ENCODE data around the gene SLC38A11. TPM values are rescaled to one million over a fixed set of nuclear protein-coding genes. Genes with fewer than 3 reads are reported as not detected.

The SLC38A11 gene
- total RNA-seq, 1 experiment from 2014 or later: not detected

DNA sequence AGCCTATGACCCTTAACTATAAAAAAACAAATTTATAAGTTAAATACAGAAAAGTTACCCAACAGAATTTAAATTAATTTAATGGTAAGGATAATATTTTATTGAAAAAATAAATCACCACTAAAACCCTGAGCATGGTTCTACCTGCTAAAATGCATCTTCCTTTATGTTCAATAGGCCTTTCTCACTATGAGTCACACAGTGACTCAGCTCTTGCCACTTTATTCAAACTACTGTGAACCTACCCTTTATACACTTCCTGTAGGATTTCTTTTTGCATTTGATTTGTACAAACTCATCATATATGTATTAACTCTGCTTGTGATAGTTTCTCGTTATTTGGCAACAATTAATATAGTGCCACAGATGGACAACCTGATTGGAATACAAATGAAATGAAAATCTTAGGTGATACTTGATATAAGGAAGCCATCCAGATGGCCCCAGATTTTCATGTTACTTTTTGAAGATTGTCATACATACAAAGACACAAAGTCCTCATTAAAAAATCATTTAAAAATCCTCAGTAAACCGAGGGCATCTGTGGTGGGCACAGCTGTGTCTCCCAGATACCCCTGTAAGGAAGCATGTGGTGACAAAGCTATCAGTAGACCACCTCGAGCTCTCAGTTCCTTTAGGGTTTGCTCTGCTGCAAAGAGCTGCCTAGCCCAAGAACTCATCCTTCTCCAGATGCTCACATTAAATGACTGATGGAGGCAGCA is 58.5 kb downstream of the SLC38A11 start (continued):
- TF ChIP-seq, protein P1, sequence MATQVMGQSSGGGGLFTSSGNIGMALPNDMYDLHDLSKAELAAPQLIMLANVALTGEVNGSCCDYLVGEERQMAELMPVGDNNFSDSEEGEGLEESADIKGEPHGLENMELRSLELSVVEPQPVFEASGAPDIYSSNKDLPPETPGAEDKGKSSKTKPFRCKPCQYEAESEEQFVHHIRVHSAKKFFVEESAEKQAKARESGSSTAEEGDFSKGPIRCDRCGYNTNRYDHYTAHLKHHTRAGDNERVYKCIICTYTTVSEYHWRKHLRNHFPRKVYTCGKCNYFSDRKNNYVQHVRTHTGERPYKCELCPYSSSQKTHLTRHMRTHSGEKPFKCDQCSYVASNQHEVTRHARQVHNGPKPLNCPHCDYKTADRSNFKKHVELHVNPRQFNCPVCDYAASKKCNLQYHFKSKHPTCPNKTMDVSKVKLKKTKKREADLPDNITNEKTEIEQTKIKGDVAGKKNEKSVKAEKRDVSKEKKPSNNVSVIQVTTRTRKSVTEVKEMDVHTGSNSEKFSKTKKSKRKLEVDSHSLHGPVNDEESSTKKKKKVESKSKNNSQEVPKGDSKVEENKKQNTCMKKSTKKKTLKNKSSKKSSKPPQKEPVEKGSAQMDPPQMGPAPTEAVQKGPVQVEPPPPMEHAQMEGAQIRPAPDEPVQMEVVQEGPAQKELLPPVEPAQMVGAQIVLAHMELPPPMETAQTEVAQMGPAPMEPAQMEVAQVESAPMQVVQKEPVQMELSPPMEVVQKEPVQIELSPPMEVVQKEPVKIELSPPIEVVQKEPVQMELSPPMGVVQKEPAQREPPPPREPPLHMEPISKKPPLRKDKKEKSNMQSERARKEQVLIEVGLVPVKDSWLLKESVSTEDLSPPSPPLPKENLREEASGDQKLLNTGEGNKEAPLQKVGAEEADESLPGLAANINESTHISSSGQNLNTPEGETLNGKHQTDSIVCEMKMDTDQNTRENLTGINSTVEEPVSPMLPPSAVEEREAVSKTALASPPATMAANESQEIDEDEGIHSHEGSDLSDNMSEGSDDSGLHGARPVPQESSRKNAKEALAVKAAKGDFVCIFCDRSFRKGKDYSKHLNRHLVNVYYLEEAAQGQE (IDR thresholded peaks at IDR 0.05; ENCODE audit: low read depth): no peak
- TF ChIP-seq, protein P2, sequence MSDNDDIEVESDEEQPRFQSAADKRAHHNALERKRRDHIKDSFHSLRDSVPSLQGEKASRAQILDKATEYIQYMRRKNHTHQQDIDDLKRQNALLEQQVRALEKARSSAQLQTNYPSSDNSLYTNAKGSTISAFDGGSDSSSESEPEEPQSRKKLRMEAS (IDR thresholded peaks at IDR 0.05): no peak
- TF ChIP-seq CBX3 (IDR thresholded peaks at IDR 0.05; ENCODE audit: low read depth): peak; percentile 70
- TF ChIP-seq POLR2AphosphoS5 (IDR thresholded peaks at IDR 0.05; ENCODE audit: low read depth, low read length): no peak
- TF ChIP-seq ZNF274 (IDR thresholded peaks at IDR 0.05; ENCODE audit: low read depth, low read length): no peak
- no peak for TF ChIP-seq ZFX (IDR thresholded peaks at IDR 0.05)
- no peak for TF ChIP-seq YY1 (IDR thresholded peaks at IDR 0.05; ENCODE audit: extremely low read depth, insufficient replicate concordance, low read depth, low read length)
- no peak for TF ChIP-seq CEBPB (IDR thresholded peaks at IDR 0.05; ENCODE audit: low read depth)
- no peak for TF ChIP-seq ELF1 (IDR thresholded peaks at IDR 0.05; ENCODE audit: borderline replicate concordance, low read depth)
- TF ChIP-seq EGR1 (IDR thresholded peaks at IDR 0.05; ENCODE audit: low read depth): no peak
- 0 out of 2 replicates have a peak, but pooled peaks have one; percentile 48 for TF ChIP-seq SRF (IDR thresholded peaks at IDR 0.05; ENCODE audit: low read depth)
- TF ChIP-seq EZH2phosphoT487 (IDR thresholded peaks at IDR 0.05; ENCODE audit: borderline replicate concordance): no peak
- peak; percentile 90 for TF ChIP-seq FOSL1 (IDR thresholded peaks at IDR 0.05; ENCODE audit: low read depth)
- no peak for TF ChIP-seq SIN3A (IDR thresholded peaks at IDR 0.05; ENCODE audit: low read depth)

Data from HCT116 (cell line).